Activated T-helper 1 cell treated with anti-CD3 and anti-CD28 coated beads, Interleukin-2, amount 50 U/mL, for 16 hours (primary cell): Measurements from ENCODE around the gene KIF2C.
"Not testable (repeated sequence)": the region's sequence is repeated elsewhere in the genome, so short reads cannot be mapped to it uniquely, and the experiment has no call there.

Experiments
- DNase-seq, 2 donors: peaks; one replicate each; pipeline ENCODE4 v3.0.0-alpha.2; 2020; ENCODE audit warnings: low read depth in 1 of 2, low spot score in 1 of 2

KIF2C gene

DNA sequence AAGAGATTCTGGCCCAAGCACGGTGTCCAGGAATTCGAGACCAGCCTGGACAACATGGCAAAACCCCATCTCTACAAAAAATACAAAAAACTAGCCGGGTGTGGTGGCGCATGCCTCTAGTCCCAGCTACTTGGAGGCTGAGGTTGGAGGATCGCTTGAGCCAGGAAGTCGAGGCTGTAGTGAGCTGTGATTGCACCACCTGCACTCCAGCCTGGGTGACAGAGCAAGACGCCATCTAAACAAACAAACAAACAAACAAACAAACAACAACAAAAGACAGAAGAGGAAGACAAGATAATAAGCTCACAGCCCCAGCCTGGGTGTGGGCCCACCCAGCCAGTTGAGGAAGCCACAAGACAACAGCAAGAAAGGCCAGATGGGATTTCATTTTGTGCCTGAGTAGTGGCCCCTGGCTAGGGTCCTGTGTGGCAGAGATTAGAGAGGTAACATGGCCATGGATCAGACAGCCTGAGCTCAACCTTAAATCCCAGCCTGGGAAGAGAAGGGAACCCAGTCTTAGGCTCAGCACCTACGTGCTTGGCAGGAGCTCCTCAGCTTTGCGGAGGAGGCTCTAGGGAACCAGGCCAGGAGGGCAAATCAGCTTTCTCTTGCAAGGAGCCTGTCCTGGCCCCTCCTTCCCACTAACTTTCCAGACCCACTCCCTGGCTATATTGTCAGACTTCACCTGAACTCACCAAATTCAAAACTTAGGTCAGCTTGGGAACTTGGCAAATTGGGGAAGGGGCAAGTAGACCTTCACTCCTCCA lies 53.3 kb downstream of the KIF2C start:
- no peak for DNase-seq

DNA sequence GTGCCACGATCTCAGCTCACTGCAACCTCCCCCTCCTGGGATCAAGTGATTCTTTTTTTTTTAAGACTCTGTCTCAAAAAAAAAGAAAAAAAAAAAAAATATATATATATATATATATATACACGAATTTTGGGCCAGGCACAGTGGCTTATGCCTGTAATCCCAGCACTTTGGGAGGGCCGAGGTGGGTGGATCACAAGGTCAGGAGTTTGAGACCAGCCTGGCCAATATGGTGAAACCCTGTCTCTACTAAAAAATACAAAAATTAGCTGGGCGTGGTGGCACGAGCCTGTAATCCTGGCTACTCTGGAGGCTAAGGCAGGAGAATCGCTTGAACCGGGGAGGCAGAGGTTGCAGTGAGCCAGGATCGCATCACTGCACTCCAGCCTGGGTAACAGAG lies 58.2 kb downstream of the KIF2C start:
- DNase-seq = not testable (repeated sequence)

DNA sequence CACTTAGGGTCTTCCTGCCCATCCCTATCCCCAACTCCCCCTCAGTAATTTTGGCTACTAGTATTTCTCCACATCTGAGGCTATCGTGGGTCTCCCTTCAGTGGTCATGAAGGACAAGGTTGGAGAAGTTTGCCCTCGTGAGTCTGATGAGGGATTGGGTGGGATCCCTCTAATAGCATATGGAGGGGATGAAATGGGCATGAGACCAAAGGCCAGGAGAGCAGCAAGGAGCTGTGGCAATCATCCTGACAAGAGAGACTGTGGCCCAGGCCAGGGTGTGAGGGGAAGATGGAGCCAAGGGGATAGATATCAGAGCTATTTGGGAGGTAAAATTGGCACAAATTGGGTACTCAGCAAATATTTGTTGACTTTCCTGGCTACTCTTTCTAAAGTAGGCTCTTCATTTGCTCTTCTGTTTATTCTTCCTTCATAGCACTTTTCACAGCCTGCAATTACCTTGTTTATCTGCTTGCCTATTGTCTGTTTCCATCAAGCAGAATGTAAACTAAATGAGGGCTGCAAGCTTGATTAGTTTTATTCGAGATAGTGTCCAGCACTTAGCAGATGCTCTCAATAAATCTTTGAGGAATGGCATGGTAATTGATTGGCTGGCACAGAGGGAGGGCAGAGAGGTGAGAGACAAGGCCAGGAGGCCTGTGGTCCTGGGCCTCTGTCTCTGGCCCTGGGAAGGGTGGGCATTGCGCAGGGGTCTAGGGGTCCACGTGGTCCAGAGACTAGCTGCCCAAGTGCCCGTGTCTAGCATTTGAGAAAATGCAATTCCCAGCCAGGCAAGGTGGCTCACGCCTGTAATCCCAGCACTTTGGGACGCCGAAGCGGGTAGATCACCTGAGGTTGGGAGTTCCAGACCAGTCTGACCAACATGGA lies 59.1 kb downstream of the KIF2C start:
- no peak for DNase-seq

DNA sequence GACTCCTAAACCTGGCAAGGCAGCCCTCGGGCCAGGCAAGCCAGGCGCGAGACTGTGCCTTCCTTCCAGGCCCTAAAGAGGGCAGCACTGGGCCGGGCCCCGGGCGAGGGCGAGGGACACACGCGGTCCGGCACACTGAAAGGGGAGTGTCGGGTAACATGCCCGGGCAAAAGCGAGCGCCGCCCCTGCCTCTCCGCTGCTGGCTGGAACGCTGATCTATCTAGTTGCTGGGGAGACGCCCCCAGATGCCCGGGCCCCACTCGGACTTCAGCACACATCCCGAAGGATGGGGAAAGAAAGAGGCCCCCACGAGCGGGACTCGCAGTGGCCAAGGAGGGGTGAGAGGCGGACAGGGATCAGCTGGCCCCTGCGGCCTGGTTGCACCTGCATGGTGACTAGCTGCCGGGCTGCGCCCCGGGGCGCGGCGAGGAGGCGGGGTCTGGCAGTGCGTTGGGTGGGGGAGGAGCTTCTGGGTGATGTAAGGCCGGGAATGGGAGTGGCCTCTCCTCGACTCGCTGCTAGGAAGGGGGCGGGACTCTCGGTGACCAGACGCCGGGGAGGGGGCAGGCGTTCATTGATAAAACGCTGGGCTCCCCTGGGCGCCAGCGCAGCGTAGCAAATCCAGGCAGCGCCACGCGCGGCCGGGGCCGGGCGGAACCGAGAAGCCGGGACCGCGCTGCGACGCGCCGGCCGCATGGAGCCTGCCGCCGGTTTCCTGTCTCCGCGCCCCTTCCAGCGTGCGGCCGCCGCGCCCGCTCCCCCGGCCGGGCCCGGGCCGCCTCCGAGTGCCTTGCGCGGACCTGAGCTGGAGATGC lies 60.3 kb downstream of the KIF2C start, which contains the start of gene PLK3:
PLK3 (plus strand) TSS at position 608 of the 815 bp plus-strand sequence; CDS start at position 695, 87 bp downstream.
- peak; percentile 96 to 98 for DNase-seq

DNA sequence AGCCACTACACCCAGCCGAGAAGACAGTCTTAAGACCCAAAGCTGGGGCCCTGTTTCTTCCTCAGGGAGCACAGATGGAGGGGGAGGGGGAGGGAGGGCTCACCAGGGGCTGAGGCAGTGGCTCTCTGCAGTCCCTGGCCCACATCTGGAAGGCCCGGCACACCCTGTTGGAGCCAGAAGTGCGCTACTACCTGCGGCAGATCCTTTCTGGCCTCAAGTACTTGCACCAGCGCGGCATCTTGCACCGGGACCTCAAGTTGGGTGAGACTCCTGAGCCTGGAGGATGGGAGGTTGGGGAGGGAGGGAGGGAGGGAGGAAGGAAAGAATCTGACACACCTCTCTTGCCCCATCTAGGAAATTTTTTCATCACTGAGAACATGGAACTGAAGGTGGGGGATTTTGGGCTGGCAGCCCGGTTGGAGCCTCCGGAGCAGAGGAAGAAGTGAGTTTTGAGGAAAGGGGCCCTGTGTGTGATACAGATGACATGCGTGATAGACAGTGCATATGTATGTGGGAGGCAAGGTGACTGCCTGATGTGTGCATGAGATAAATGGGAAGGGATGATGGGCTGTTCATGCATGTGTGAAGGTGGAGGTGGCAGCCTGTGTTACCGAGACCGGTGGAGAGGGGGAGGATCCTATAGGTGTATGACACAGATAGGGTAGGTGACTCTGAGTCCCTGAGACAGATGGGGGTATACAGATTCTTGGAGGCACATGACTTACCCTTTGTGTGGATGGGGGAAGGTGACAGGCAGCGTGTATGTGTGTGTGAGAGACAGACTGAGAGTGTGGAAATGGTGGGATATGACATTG lies 62.1 kb downstream of the KIF2C start:
- no peak for DNase-seq

DNA sequence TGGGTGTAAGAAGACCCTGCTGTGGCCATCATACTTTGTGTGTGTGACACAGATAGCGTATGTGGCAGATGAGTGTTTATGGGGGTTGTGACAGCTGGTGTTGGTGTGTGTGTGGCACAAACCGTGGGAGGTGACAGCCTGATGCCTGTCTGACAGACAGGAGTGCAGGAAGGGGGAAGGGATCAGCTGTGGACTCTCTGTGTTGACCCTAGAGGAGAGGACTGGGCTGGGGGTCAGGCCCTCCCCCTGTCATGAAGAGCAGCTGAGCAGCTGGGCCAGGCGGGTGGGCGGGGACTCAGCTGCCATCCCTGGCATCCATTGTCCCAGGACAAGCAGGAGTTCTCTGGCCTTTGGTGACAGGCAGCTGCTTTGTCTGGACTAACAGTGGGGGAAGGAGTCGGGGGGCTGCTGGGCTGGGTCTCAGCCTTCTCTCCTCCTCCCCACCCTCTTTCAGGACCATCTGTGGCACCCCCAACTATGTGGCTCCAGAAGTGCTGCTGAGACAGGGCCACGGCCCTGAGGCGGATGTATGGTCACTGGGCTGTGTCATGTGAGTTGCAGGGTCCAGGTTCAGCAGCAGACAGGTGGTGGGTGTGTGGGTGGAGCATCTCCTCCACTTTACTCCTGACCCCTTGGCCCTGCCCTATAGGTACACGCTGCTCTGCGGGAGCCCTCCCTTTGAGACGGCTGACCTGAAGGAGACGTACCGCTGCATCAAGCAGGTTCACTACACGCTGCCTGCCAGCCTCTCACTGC lies 62.8 kb downstream of the KIF2C start:
- DNase-seq = no peak

DNA sequence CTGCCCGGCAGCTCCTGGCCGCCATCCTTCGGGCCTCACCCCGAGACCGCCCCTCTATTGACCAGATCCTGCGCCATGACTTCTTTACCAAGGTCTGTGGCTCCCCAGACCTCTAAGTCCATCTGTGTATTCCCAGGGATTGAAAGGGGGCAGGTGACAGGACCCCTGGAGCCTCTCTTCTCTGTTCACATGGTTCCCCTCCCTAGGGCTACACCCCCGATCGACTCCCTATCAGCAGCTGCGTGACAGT lies 63.4 kb downstream of the KIF2C start:
- DNase-seq = no peak

DNA sequence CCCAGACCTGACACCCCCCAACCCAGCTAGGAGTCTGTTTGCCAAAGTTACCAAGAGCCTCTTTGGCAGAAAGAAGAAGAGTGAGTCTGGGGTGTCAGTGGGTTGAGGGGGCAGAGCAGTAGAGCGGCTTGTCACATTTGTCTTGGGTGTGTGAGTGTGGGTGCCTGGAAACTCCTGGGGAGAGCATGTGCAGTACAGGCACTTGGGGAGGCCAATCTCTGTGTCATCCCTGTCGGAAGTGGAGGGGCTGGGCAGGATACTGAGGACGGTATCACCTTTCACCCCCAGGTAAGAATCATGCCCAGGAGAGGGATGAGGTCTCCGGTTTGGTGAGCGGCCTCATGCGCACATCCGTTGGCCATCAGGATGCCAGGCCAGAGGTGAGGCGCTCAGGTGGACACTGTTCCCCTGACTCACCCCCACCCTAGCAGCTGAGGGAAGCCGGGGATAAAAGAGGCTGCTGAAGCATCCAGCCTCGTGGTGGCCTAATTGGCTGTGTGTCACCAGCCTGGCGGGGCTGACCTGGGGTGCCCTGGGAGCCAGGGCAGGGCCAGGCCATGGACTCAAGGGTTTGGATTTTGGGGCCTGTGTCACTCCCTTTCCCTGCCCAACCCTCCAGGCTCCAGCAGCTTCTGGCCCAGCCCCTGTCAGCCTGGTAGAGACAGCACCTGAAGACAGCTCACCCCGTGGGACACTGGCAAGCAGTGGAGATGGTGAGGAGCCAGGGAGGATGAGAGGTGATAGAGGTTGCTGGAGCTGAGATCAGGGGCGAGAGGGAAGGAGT lies 63.9 kb downstream of the KIF2C start:
- DNase-seq = no peak

DNA sequence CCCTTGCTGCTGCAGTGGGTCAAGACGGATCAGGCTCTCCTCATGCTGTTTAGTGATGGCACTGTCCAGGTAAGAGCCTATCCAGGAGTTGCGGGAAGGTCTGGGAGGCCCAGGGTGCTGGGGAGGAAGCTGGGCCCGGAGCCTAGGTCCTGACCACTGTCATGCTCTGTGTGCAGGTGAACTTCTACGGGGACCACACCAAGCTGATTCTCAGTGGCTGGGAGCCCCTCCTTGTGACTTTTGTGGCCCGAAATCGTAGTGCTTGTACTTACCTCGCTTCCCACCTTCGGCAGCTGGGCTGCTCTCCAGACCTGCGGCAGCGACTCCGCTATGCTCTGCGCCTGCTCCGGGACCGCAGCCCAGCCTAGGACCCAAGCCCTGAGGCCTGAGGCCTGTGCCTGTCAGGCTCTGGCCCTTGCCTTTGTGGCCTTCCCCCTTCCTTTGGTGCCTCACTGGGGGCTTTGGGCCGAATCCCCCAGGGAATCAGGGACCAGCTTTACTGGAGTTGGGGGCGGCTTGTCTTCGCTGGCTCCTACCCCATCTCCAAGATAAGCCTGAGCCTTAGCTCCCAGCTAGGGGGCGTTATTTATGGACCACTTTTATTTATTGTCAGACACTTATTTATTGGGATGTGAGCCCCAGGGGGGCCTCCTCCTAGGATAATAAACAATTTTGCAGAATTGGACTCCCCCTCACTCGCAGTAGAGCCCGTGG lies 65.8 kb downstream of the KIF2C start:
- DNase-seq = no peak

DNA sequence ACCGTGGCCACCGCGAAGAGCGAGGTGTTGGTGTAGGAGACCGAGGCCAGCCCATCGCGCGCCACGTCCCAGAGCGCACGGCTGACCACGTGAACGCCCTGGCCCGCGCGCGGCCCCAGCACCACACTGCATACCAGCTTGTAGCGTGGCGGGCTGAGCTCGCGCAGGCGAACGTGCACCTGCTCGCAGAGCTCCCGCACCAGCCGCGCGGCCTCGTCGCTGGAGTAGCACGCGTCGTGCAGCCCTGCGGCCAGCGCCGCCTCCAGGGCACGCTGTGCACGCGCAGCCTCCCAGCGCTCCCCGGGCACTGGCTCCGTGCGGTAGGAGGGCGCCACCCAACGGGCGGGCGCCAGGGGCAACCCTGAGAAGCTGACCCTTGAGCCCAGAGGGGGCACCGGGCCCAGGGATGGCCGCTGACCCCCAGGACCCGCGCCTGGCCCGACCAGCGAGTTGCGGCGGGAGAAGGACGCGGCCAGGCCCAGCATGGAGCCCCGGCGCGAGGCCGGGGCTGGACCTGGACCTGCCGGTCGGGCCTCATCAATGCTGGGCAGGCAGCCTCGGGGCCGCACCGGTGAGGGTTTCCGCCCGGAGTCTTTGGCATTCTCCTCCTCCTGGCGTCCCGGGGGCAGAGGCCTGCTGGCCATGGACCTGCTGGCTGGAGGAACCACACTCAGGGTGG lies 66.5 kb downstream of the KIF2C start:
- DNase-seq = no peak

DNA sequence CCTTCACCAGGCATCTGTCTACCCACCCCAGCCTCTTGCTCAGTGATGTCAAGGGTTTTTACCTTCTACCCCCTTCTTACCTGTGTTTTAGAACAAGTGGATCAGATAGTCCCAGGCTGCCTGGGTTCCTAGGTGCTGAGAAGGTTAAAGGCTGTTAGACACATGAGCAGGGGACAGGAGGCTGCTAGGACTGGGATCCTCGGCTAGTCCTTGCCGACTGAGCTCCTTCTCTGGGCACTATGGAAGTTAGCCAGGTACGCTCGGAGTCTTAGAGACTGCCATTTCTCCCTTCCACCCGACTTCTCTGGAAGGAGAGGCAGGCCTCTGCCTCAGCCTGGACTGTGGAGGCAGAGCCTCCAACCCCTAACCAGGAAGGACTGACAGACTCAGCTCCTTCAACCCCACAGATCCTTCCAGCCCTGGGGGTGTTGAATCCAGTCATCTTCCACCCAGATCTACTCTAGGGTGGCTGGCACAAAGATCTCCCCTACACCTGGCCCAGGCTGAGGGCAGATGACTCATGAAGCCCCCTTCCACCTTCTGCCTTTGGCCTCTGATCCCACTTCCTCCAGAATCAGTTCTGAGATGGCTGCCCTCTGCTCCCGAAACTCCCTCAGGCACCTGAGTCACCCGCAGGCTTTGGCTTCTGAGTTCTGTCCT lies 67.2 kb downstream of the KIF2C start, which contains the start of gene DYNLT4:
DYNLT4 (minus strand) TSS at position 648 of the 660 bp plus-strand sequence. CDS start 683 bp downstream, outside the sequence.
- no peak for DNase-seq

DNA sequence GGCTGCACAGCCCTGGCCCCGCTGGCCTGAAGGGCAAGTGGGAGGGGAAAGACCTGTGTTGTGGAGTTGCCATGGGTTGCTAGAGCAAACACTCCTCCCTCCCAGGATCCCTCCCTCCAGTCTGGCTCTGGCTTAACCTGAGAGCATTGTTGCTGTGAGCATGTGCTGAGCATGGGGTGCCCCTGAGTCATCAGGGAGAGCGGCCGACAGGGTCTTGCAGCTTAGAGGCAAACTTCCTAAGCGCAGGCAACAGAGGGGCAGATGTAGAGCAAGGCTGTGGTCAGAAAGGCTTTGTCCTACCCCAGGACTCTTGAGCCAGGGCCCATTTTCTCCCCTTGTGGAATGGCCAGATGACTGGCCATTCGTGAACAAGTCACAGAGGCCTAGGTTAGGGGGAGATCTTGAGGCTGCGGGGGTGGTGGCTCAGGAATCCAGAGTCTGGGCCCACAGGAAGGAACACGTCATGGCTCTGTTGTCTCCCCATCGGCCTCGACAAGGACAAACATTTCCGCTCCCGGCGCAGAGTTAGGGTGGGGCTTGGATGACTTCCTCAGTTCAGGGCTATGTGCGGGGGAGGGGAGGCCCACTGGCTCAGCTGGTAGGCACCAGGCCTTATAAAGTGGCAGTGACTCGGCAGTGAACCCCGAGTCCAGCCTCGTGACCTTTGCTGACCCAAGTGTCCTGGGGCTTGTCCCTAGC lies 67.9 kb downstream of the KIF2C start:
- DNase-seq = peak; percentile 75 to 90

DNA sequence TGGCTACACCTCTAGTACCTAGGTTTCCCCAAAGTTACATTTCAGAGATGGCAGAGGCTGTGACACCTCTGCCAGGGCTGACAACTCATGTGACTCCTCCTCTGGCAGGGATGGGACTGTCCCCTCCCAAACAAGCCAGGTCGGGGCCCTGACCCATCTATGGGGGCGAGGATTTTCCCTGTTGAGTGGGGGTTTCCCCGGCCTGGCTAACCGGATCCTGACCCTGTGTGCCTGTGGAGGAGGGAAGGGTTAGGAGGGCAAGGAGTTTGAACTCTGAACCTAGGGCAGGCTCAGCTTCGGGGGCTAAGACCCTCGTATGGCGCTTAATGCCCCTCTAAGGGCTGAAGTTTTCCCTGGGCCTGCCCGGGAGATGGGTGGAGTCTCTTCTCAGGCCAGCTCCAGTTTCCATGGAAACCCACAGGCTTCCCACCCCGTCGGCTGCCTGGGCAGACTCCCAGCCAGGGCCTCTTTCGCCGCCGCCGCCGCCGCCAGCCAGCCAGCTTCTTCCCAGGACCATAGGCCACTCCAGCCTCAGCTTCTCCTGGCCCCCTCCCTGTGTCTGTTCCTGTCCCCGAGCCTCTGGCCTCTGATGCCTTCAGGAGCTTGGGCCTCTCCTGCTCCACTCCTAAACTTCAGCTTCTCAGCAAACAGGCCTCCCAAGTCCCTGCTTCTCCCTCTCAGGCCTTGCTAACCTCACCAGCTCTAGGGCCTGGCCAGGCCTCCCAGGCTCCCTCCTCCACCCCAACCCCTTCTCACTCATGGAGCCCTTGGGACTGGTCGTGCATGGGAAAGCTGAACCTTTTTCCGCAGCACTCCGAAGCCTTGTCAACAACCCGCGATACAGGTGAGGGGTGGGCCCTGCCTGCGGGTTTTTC lies 68.7 kb downstream of the KIF2C start, which contains the start of gene BTBD19:
BTBD19 (plus strand) TSS at position 461 of the 875 bp plus-strand sequence; CDS start at position 759, 298 bp downstream.
- peak in 1 of 2 donors; percentile 69 for DNase-seq

DNA sequence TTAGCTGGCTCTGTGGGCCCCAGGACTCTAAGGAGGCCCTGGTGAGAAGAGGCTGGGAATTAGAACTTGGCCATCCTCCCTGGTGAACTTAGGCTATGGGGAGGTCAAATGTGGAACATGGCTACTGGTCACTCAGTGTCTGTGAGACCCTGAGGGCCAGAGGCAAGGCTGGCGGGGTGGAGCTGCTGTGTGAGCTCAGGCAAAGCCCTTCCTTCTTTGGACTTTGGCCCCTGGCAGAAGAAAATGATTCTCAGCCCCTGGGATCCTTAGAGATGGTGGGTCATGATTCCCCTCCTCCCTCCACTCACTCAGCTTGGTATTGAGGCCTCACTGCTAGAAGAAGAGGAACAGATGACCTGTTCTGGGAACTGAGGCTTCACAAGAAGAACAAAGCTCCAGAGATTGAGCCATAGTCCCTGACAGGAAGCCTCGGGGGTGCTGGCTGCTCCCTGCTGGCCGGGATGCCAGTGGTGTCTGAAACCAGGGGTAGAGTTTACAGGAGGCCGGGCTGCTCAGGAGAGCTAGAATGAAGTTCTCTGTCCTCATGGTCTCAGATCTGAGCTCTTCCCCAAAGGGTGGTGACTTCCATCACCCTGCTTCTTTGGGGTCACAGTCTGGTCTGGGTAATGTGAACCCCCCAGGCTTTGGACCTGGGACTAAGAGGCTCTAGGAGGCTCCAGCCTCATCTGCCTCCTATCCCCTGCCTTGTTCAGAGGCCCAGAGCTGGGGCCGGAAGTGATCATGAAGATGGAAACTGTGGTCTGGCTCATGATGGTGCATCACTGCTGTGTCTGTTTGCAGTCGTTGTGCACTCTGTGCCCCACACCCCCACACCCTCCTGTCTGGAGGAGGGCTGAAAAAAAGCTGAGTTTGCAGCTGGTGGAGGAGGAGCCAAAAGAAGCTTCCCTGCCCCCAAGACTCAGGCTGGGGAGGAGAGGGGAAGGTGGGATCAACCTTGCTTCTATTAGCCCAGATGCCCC lies 69.6 kb downstream of the KIF2C start:
- DNase-seq = peak; percentile 68 to 75
